GM18951 (cell line): Measurements from ENCODE around the gene FKBP1A.
"Not testable (repeated sequence)": the region's sequence is repeated elsewhere in the genome, so short reads cannot be mapped to it uniquely, and the experiment has no call there.

Experiments used
- POLR2A ChIP-seq: IDR thresholded peaks from 4 replicates; pipeline ENCODE4 v1.6.1; 2011; ENCODE audit warnings: mild to moderate bottlenecking; ENCODE audit not compliant: insufficient read length, insufficient read depth; ENCODE audit errors: extremely low read depth
- in situ Hi-C: fragments of 300-500 bp; cut with MboI; formaldehyde crosslinking; loops from one replicate; pipeline ENCODE4 v1.12.0; 2022; ENCODE audit warnings: low sequenced_read_pairs, mixed read lengths, inconsistent platforms; ENCODE audit not compliant: unreplicated experiment

FKBP1A gene

GRCh38 chr20:1353956-1354355, 38.9 kb downstream of the FKBP1A start:
- in situ Hi-C loops, result no loop called here
- TF ChIP-seq POLR2A, result no peak

- no peak for TF ChIP-seq POLR2A
- in situ Hi-C loops, result no loop called here
Observed at GRCh38 chr20:1346315-1346969, 46.4 kb downstream of the FKBP1A start.

- in situ Hi-C loops, result no loop called here
Observed at GRCh38 chr20:1345756-1346093, 47.1 kb downstream of the FKBP1A start.

DNA sequence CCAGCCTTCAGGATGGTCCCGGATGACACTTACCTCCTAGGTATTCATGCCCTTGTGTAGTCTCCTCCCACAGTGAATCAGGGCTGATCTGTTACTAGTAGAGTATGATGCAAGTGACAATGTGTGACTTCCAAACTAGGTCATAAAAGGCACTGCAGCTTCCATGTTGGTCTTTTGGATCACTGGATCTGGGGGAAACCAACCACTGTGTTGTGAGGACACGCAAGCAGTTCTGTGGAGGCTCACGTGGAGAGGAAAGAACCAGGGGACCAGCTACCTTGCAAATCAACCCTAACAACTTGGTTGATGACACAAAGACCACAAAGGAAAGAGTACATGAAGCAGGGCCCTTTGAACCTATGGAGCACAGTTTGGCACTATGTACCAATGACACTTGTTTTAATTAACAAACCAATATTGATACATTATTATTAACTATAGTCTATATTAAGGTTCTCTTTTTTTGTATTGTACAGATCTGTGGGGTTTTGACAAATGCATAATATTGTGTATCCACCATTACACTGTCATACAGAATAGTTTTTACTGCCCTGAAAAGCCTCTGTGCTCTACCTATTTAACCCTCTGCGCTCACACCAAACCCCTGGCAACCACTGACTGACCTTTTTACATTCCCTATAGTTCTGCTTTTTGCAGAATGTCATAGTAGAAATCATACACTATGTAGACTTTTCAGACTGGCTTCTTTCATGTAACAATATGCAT, 47.7 kb downstream of the FKBP1A start:
- no peak for TF ChIP-seq POLR2A
- in situ Hi-C loops, result no loop called here

More at GRCh38 chr20:1345756-1346093, 47.1 kb downstream of the FKBP1A start:
- no peak for TF ChIP-seq POLR2A

- in situ Hi-C loops, result not testable (repeated sequence)
Observed at GRCh38 chr20:1343446-1344124, 49.3 kb downstream of the FKBP1A start.

- in situ Hi-C loops, result no loop called here
- TF ChIP-seq POLR2A, result no peak
Observed at GRCh38 chr20:1341561-1342265, 51.1 kb downstream of the FKBP1A start.

DNA sequence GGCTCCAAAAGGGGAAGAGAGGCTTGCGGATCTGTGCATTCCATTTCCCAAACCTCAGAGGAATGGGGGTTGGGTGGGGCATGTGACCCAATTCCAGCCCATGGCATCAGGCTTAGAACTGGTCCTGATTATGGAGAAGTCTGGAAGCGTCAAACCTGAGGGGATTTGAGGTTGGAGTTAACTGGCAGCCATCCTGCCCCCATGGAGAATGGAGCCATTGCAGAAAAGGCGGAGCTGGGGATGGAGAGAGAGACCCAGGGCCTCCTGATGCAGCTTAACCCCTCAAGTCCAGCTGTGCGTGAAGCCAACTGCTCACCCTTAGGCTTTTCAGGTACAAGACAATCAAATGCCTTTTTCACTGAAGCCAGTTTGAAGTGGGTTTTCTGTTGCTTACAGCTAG, 54.1 kb downstream of the FKBP1A start:
- in situ Hi-C loops, result loop anchor here (10.0 kb wide), 1 partner anchor 106 kb away; no protein-coding TSS in a partner anchor

GRCh38 chr20:1338096-1338495, 54.8 kb downstream of the FKBP1A start:
- in situ Hi-C loops, result loop anchor here (10.0 kb wide), 1 partner anchor 107 kb away; no protein-coding TSS in a partner anchor
- TF ChIP-seq POLR2A, result no peak

More for the DNA sequence above, 54.1 kb downstream of the FKBP1A start:
- TF ChIP-seq POLR2A, result no peak

GRCh38 chr20:1337441-1337840, 55.4 kb downstream of the FKBP1A start:
- in situ Hi-C loops, result loop anchor here (10.0 kb wide), 1 partner anchor 107 kb away; no protein-coding TSS in a partner anchor
- no peak for TF ChIP-seq POLR2A

GRCh38 chr20:1336699-1337367, 56.0 kb downstream of the FKBP1A start:
- no peak for TF ChIP-seq POLR2A
- in situ Hi-C loops, result loop anchor here (10.0 kb wide), 1 partner anchor 108 kb away; no protein-coding TSS in a partner anchor

DNA sequence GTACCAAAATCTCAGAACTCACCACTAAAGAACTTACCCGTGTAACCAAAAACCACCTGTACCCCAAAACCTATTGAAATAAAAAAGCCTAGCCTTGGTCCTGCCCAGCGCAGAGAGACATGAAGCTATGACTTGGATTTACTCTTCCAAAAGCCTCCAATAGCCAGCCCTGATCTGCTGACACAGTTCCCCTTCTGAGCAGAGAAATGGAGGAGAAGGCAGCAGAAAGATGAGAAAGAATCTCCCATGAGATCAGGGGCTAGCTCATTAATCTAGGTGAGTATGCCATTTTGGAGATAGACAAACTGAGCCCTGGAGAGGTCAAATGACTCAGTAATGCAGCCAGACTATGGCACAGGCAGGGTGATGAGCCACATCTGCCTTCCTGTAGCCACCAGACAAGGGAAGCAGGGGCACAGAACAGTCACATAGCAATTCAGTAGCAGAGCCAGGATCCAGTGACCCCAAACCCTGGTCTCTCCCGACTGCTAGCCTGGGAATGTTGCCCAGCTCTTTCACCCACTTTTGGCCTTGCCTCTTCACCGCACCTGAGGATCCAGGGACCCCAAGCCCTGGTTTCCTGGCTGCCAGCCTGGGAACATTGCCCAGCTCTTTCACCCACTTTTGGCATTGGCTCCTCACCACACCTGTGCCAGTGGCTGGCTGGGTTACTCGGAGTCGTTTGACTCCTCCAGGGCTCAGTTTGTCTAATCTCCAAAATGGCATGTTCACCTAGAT, 56.7 kb downstream of the FKBP1A start:
- in situ Hi-C loops, result loop anchor here (10.0 kb wide), 1 partner anchor 109 kb away; no protein-coding TSS in a partner anchor
- no peak for TF ChIP-seq POLR2A

GRCh38 chr20:1334761-1335160, 58.1 kb downstream of the FKBP1A start:
- in situ Hi-C loops, result loop anchor here (10.0 kb wide), 1 partner anchor 110 kb away; no protein-coding TSS in a partner anchor
- no peak for TF ChIP-seq POLR2A
